GM23248 (cell line): ENCODE measurements around the gene DNAJC7. TPM values are rescaled to one million over a fixed set of nuclear protein-coding genes. Genes with fewer than 3 reads are reported as not detected.

ENCODE experiments used
- DNase-seq: peaks from one replicate; pipeline ENCODE4 v3.0.0-alpha.2; 2015
- H2AFZ ChIP-seq: fragments of 200-600 bp; sonication (generic); 2 replicates; pipeline ENCODE4 v1.6.1; 2016; ENCODE audit warnings: antibody characterized with exemption
- H3F3A ChIP-seq: fragments of 200-600 bp; sonication (generic); 2 replicates; pipeline ENCODE4 v1.6.1; 2016; ENCODE audit warnings: mild to moderate bottlenecking, antibody characterized with exemption, mixed run types; ENCODE audit not compliant: insufficient read depth
- H3K27ac ChIP-seq: fragments of 200-600 bp; sonication (generic); 2 replicates; pipeline ENCODE4 v1.5.1; 2016; ENCODE audit warnings: mild to moderate bottlenecking
- H3K27me3 ChIP-seq: fragments of 200-600 bp; sonication (generic); replicated peaks from 2 replicates; pipeline ENCODE4 v1.6.1; 2016; ENCODE audit warnings: mild to moderate bottlenecking; ENCODE audit not compliant: insufficient read depth
- H3K36me3 ChIP-seq: fragments of 200-600 bp; sonication (generic); 2 replicates; pipeline ENCODE4 v1.6.1; 2016; ENCODE audit warnings: low read depth, mild to moderate bottlenecking
- H3K4me1 ChIP-seq: fragments of 200-600 bp; sonication (generic); 2 replicates; pipeline ENCODE4 v1.6.1; 2016; ENCODE audit warnings: mild to moderate bottlenecking; ENCODE audit not compliant: insufficient read depth
- H3K4me2 ChIP-seq: fragments of 200-600 bp; sonication (generic); one replicate; pipeline ENCODE4 v1.6.1; 2016; ENCODE audit warnings: mild to moderate bottlenecking; ENCODE audit not compliant: unreplicated experiment
- H3K4me3 ChIP-seq: fragments of 200-600 bp; sonication (generic); 2 replicates; pipeline ENCODE4 v1.5.1; 2016; ENCODE audit warnings: mild to moderate bottlenecking
- H3K79me2 ChIP-seq: fragments of 200-600 bp; sonication (generic); 2 replicates; pipeline ENCODE4 v1.6.1; 2016; ENCODE audit warnings: mild to moderate bottlenecking; ENCODE audit not compliant: insufficient read depth
- H3K9ac ChIP-seq: fragments of 200-600 bp; sonication (generic); 2 replicates; pipeline ENCODE4 v1.6.1; 2016; ENCODE audit warnings: mild to moderate bottlenecking
- H3K9me2 ChIP-seq: fragments of 200-600 bp; sonication (generic); 2 replicates; pipeline ENCODE4 v1.6.1; 2016; ENCODE audit warnings: mixed run types, mild to moderate bottlenecking, moderate library complexity; ENCODE audit not compliant: insufficient read depth
- H3K9me3 ChIP-seq: fragments of 200-600 bp; sonication (generic); one replicate; pipeline ENCODE4 v1.6.1; 2017; ENCODE audit warnings: low read depth
- H4K20me1 ChIP-seq: fragments of 200-600 bp; sonication (generic); 2 replicates; pipeline ENCODE4 v1.6.0; 2016; ENCODE audit not compliant: insufficient read depth
- EZH2 ChIP-seq: fragments of 200-600 bp; sonication (generic); IDR thresholded peaks from 2 replicates; pipeline ENCODE4 v1.6.1; 2018; ENCODE audit warnings: antibody characterized with exemption, mild to moderate bottlenecking; ENCODE audit not compliant: insufficient read depth, poor library complexity, severe bottlenecking
- EZH2phosphoT487 ChIP-seq: fragments of 200-600 bp; sonication (generic); IDR thresholded peaks from 2 replicates; pipeline ENCODE4 v1.6.1; 2018; ENCODE audit warnings: antibody characterized with exemption, moderate library complexity, mild to moderate bottlenecking, low read depth; ENCODE audit not compliant: insufficient read depth
- WGBS, 2 experiments: methylation state at CpG; one replicate each; pipeline ENCODE4 v1.1.6; 2015 to 2017; ENCODE audit warnings: low lambda C conversion rate in 2 of 2, low coverage in 1 of 2; ENCODE audit errors: missing lambda C conversion rate in 2 of 2; 5-methylcytosine and 5-hydroxymethylcytosine counted together
- in situ Hi-C: fragments of 300-500 bp; cut with MboI; formaldehyde crosslinking; loops from 2 replicates; pipeline ENCODE4 v1.15.0; 2020
- polyA plus RNA-seq: library from polyadenylated mRNA; unstranded; fragments of >200 nt; fragmentation: Nextera tagmentation; extraction: Ambion mirVana; gene quantifications from 2 replicates; pipeline ENCODE4 v1.2.1, GENCODE V29; 2016
- total RNA-seq: library from RNA; depleted of rRNA; stranded (reverse); fragments of >200 nt; shearing (Covaris generic); gene quantifications from 2 replicates; pipeline ENCODE4 v1.2.3, GENCODE V29; 2014

Gene DNAJC7
- total and polyA plus RNA-seq, 2 experiments from 2014 or later, result 61.6 to 73.5 TPM

GRCh38 chr17:41976142-41976768 lies 41.0 kb downstream of the DNAJC7 start:
- peak overlapping the region; percentile 60 for H3K4me3 ChIP-seq
- no peak overlapping the region for H2AFZ ChIP-seq
- no peaks in the 10 kb centered on the region for H3K27me3 ChIP-seq
- no peaks in the 10 kb centered on the region for H3K9me2 ChIP-seq
- in situ Hi-C loops, result no loop called here
- WGBS, 2 experiments, result 41 to 44% methylated on average over 10 to 11 of the region's 11 CpGs
- H3K9ac ChIP-seq, result peak overlapping the region; percentile 71
- no peaks in the 10 kb centered on the region for H3K9me3 ChIP-seq
- TF ChIP-seq EZH2phosphoT487 (no peak), EZH2 (no peak)
- peaks cover 56% of the 10 kb centered on the region for H3K79me2 ChIP-seq
- H3K4me1 ChIP-seq, result peaks cover 21% of the 10 kb centered on the region
- peaks cover 38% of the 10 kb centered on the region for H3F3A ChIP-seq
- H3K36me3 ChIP-seq, result peaks cover 34% of the 10 kb centered on the region
- peak overlapping the region; percentile 83 for H3K4me2 ChIP-seq
- DNase-seq, result peak; percentile 73
- H3K27ac ChIP-seq, result peak overlapping the region; percentile 77
- no peaks in the 10 kb centered on the region for H4K20me1 ChIP-seq

DNA sequence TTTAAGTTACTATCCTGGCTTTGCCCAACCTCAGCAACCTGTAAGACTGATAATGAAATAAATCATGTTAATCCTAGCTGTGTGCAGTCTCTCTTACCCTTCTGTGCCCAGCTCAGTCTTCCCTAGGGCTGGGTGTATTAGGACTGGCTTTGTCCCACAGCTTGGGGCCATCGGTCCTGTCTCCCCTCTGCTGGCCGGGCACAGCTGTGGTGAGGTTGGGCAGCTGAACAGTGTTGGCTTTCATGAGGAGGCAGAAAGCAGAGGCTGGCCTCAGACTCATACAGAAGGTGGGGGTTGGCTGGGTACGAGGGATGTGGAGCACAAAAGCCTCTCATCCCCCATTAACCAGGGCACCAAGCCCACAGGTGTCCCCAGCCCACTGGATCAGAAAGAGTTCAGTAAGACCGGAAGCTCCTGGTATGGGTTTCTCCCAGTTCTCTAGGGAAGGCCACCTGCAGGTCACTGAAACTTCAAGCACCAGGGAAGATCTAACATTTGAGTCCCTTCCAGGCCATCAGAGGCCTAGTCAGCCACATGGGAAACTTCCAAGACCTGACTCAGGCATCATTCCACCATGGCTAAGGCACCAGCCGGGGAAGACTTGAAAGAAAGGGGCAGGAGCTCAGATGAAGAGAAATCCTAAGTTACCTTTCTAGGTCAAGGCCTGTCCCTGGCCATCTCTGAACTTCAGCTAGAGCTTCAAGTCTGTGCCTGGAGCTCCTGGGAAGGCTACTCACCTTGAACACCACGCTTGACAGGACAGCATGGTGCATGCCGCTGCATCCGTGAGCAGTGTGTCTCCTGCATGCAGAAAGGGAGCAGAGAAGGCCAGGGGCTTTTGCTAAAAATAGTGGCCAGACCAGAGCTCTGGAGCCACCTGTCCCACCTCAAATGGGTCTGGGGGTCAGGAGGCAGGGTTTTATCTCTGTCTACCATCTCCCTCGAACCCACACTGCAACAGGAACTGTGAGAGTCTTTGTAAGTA lies 41.8 kb downstream of the DNAJC7 start:
- H2AFZ ChIP-seq, result no peak overlapping the region
- H3K9me2 ChIP-seq, result no peaks in the 10 kb centered on the region
- H3K4me1 ChIP-seq, result peaks cover 21% of the 10 kb centered on the region
- peaks cover 34% of the 10 kb centered on the region for H3F3A ChIP-seq
- H3K9me3 ChIP-seq, result no peaks in the 10 kb centered on the region
- peak overlapping the region; percentile 30; the same call in 1 of the 2 replicates for H3K9ac ChIP-seq
- H4K20me1 ChIP-seq, result no peaks in the 10 kb centered on the region
- peaks cover 56% of the 10 kb centered on the region for H3K79me2 ChIP-seq
- peak; percentile 89 for DNase-seq
- in situ Hi-C loops, result no loop called here
- H3K27ac ChIP-seq, result peak overlapping the region; percentile 77
- H3K4me3 ChIP-seq, result no peak overlapping the region
- TF ChIP-seq EZH2phosphoT487 (no peak), EZH2 (no peak)
- H3K36me3 ChIP-seq, result peaks cover 25% of the 10 kb centered on the region
- H3K4me2 ChIP-seq, result peak overlapping the region; percentile 83
- no peaks in the 10 kb centered on the region for H3K27me3 ChIP-seq
- WGBS, 2 experiments, result 77 to 87% methylated on average over 9 of the region's 9 CpGs

DNA sequence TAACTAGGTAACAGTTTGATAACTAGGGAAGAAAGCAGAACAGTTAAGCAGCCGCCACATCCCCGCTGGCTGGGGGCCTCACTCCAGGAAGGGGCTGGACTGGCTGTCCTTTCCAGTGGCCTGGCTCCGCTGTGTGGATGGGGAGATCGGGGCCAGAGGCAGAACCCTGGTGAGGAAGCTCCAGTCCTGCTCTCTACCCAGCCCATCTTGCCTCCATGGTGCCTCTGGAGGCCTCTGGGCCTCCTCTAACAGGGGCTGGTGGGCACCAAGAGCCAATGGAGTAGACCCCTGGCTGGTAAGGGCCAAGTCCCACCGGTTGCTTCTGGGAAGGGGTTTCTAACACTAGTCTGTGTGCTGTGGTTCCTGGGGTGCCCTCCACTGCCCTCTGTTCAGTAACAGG lies 42.6 kb downstream of the DNAJC7 start:
- Histone ChIP-seq H3F3A (peaks cover 34% of the 10 kb centered on the region), H3K36me3 (peaks cover 23% of the 10 kb centered on the region; the same call in 1 of the 2 replicates), H3K4me3 (no peak overlapping the region), H4K20me1 (no peaks in the 10 kb centered on the region), H3K9me2 (no peaks in the 10 kb centered on the region), H3K4me2 (no peak overlapping the region), H3K27ac (no peak overlapping the region), H3K9ac (0 out of 2 replicates have a peak overlapping the region, but pooled peaks have one; percentile 1), H3K4me1 (peaks cover 21% of the 10 kb centered on the region), H3K27me3 (no peaks in the 10 kb centered on the region), H3K79me2 (peaks cover 62% of the 10 kb centered on the region), H3K9me3 (no peaks in the 10 kb centered on the region), H2AFZ (no peak overlapping the region)
- 85 to 91% methylated on average over 5 of the region's 5 CpGs for WGBS, 2 experiments
- no peak for TF ChIP-seq EZH2
- no peak for TF ChIP-seq EZH2phosphoT487
- no peak for DNase-seq
- in situ Hi-C loops, result no loop called here

- Histone ChIP-seq H3K4me2 (no peak overlapping the region), H3K4me3 (no peak overlapping the region), H3F3A (peaks cover 34% of the 10 kb centered on the region), H2AFZ (no peak overlapping the region), H4K20me1 (no peaks in the 10 kb centered on the region), H3K79me2 (peaks cover 68% of the 10 kb centered on the region), H3K9ac (0 out of 2 replicates have a peak overlapping the region, but pooled peaks have one; percentile 1), H3K9me2 (no peaks in the 10 kb centered on the region), H3K4me1 (peaks cover 21% of the 10 kb centered on the region), H3K27ac (no peak overlapping the region), H3K36me3 (peaks cover 23% of the 10 kb centered on the region; the same call in 1 of the 2 replicates), H3K27me3 (no peaks in the 10 kb centered on the region), H3K9me3 (no peaks in the 10 kb centered on the region)
- no peak for TF ChIP-seq EZH2
- TF ChIP-seq EZH2phosphoT487, result no peak
- WGBS, 2 experiments, result 82 to 89% methylated on average over 6 of the region's 6 CpGs
- DNase-seq, result no peak
- in situ Hi-C loops, result no loop called here
Observed at GRCh38 chr17:41974031-41974430, 43.2 kb downstream of the DNAJC7 start.
